Panc1 (cell line): ENCODE data around the gene DNAJC4. TPM values are rescaled to one million over a fixed set of nuclear protein-coding genes. Genes with fewer than 3 reads are reported as not detected.

Experiments
- ATAC-seq: fragments of 200-7000 bp; cut with Tn5 transposase; 2 replicates; pipeline ENCODE4 v1.9.1; 2020; ENCODE audit warnings: mild to moderate bottlenecking, moderate library complexity
- BruUV-seq: library from RNA; stranded (reverse); fragments of 400-500 nt; replicated peaks from 2 replicates; lab custom pipeline; 2021; lab: Mats Ljungman, UMichigan
- CTCF ChIA-PET: fragments of 300-600 bp; sonication (Branson Sonifier 250); formaldehyde crosslinking; loops from one replicate; lab custom pipeline; 2022; ENCODE audit warnings: antibody characterized with exemption; lab: Charles Lee
- POLR2A ChIA-PET: fragments of 300-600 bp; sonication (Branson Sonifier 250); formaldehyde crosslinking; loops from one replicate; lab custom pipeline; 2022; ENCODE audit warnings: antibody characterized with exemption; lab: Charles Lee
- DNase-seq: peaks from one replicate; pipeline ENCODE4 v3.0.0-alpha.2; 2010; ENCODE audit warnings: low read depth, low spot score
- H3K27ac ChIP-seq: 2 replicates; pipeline ENCODE4 v1.5.1; 2011; ENCODE audit warnings: mild to moderate bottlenecking, low read length, inconsistent platforms
- H3K27me3 ChIP-seq: fragments of 200-500 bp; sonication (Bioruptor generic); 2 replicates; pipeline ENCODE4 v1.6.0; 2014; ENCODE audit warnings: low read length, inconsistent platforms; ENCODE audit not compliant: control insufficient read depth, insufficient read depth
- H3K36me3 ChIP-seq: fragments of 200-500 bp; sonication (Bioruptor generic); 2 replicates; pipeline ENCODE4 v1.5.1; 2014; ENCODE audit warnings: inconsistent platforms, mild to moderate bottlenecking, low read length, moderate library complexity; ENCODE audit not compliant: control insufficient read depth, insufficient read depth
- H3K4me1 ChIP-seq: 2 replicates; pipeline ENCODE4 v1.5.1; 2011; ENCODE audit warnings: inconsistent platforms, mild to moderate bottlenecking, low read length, moderate library complexity; ENCODE audit not compliant: control insufficient read depth, insufficient read depth
- H3K4me3 ChIP-seq, 2 experiments: 2 replicates each; pipeline ENCODE4 v1.5.1; 2011 to 2012; ENCODE audit warnings: low read depth in 2 of 2, low read length in 2 of 2, mild to moderate bottlenecking in 2 of 2, inconsistent platforms in 1 of 2, moderate library complexity in 1 of 2
- H3K9me3 ChIP-seq: fragments of 200-500 bp; sonication (Bioruptor generic); 2 replicates; pipeline ENCODE4 v1.5.1; 2014; ENCODE audit warnings: low read depth, mild to moderate bottlenecking, inconsistent platforms, low read length, moderate library complexity; ENCODE audit not compliant: control insufficient read depth, insufficient read depth
- CTCF ChIP-seq: fragments of 450-650 bp; IDR thresholded peaks from 2 replicates; pipeline ENCODE4 v1.5.1; 2017; ENCODE audit warnings: mild to moderate bottlenecking
- POLR2AphosphoS5 ChIP-seq: IDR thresholded peaks from 2 replicates; pipeline ENCODE4 v1.6.1; 2012; ENCODE audit warnings: mild to moderate bottlenecking, low read depth, low read length, moderate library complexity
- SIN3A ChIP-seq: IDR thresholded peaks from 2 replicates; pipeline ENCODE4 v1.6.1; 2012; ENCODE audit warnings: low read depth, mild to moderate bottlenecking, low read length, moderate library complexity, borderline replicate concordance; ENCODE audit not compliant: insufficient read depth
- TCF7L2 ChIP-seq: IDR thresholded peaks from 2 replicates; pipeline ENCODE4 v1.6.1; 2011; ENCODE audit warnings: mild to moderate bottlenecking, low read depth, low read length, inconsistent platforms
- in situ Hi-C: cut with HindIII; loops from 2 replicates; pipeline ENCODE4 v1.10.0; 2016; ENCODE audit warnings: low sequenced_read_pairs, low pct_unique_long_range_greater_than_20kb
- intact Hi-C: fragments of 100-400 bp; cut with micrococcal nuclease; formaldehyde crosslinking; loops from one replicate; pipeline ENCODE4 v1.10.0; 2022; ENCODE audit not compliant: unreplicated experiment
- total RNA-seq: library from RNA; stranded (reverse); gene quantifications from one replicate; pipeline ENCODE4 v1.2.1, GENCODE V29; 2021; ENCODE audit not compliant: unreplicated experiment
- TF ChIP-seq, protein P1 (sequence below), 2 experiments: IDR thresholded peaks; 2 replicates each; pipeline ENCODE4 v1.6.1; 2011 to 2012; ENCODE audit warnings: low read depth in 2 of 2, control low read depth in 1 of 2, low read length in 1 of 2, mild to moderate bottlenecking in 1 of 2, moderate library complexity in 1 of 2; ENCODE audit not compliant: insufficient read depth in 1 of 2

Gene DNAJC4
- total RNA-seq, 1 experiment from 2014 or later: 41.0 TPM

DNA sequence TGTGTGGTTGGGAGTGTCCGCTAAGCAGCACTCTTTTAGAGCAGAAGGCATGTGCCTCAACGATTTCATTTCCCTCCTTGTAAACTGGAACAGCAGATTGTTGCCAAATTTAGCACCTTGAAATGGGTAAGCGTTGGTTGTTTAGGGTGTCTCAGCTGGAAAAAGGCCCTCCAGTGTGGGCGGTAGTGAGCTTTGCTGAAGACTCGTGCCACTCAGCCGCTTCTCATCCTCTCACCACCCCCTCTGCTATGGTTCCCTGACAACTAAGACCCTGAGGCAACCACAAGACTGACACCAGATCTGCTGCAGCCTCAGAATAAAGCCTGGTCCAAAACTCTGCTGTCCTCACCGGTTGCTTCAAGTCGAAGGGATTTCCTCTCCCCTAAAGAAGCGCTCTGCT, 33.7 kb upstream of the DNAJC4 start:
- Histone ChIP-seq H3K27ac (no peak overlapping the region), H3K4me3 (no peak overlapping the region), H3K9me3 (no peaks in the 10 kb centered on the region), H3K27me3 (no peaks in the 10 kb centered on the region), H3K36me3 (peaks cover 39% of the 10 kb centered on the region), H3K4me1 (no peaks in the 10 kb centered on the region)
- CTCF ChIA-PET: interaction anchor here (0.6 to 0.9 kb wide), 2 partner anchors 11 to 104 kb away, joined by 3 to 5 read pairs; partner anchors contain the start of gene STIP1
- intact Hi-C loops: no loop called here
- no peak for ATAC-seq
- no peak for DNase-seq
- BruUV-seq: no TSS peak
- POLR2A ChIA-PET: interaction anchor here (0.6 kb wide), 1 partner anchor 11 kb away, joined by 5 read pairs; no protein-coding TSS in a partner anchor
- in situ Hi-C loops: no loop called here
- TF ChIP-seq, protein P1, sequence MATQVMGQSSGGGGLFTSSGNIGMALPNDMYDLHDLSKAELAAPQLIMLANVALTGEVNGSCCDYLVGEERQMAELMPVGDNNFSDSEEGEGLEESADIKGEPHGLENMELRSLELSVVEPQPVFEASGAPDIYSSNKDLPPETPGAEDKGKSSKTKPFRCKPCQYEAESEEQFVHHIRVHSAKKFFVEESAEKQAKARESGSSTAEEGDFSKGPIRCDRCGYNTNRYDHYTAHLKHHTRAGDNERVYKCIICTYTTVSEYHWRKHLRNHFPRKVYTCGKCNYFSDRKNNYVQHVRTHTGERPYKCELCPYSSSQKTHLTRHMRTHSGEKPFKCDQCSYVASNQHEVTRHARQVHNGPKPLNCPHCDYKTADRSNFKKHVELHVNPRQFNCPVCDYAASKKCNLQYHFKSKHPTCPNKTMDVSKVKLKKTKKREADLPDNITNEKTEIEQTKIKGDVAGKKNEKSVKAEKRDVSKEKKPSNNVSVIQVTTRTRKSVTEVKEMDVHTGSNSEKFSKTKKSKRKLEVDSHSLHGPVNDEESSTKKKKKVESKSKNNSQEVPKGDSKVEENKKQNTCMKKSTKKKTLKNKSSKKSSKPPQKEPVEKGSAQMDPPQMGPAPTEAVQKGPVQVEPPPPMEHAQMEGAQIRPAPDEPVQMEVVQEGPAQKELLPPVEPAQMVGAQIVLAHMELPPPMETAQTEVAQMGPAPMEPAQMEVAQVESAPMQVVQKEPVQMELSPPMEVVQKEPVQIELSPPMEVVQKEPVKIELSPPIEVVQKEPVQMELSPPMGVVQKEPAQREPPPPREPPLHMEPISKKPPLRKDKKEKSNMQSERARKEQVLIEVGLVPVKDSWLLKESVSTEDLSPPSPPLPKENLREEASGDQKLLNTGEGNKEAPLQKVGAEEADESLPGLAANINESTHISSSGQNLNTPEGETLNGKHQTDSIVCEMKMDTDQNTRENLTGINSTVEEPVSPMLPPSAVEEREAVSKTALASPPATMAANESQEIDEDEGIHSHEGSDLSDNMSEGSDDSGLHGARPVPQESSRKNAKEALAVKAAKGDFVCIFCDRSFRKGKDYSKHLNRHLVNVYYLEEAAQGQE (IDR thresholded peaks at IDR 0.05; ENCODE audit: insufficient read depth in 1 of 2, low read depth in 2 of 2, low read length in 1 of 2): no peak
- TF ChIP-seq TCF7L2: no peak
- no peak for TF ChIP-seq CTCF
- no peak for TF ChIP-seq POLR2AphosphoS5
- no peak for TF ChIP-seq SIN3A

GRCh38 chr11:64198511-64198910, 31.8 kb upstream of the DNAJC4 start:
- peaks cover 52% of the 10 kb centered on the region for H3K36me3 ChIP-seq
- BruUV-seq: no TSS peak
- DNase-seq (no peak), ATAC-seq (no peak)
- ChIA-PET CTCF (no interaction called here), POLR2A (no interaction called here)
- TF ChIP-seq, protein P1 (IDR thresholded peaks at IDR 0.05; ENCODE audit: insufficient read depth in 1 of 2, low read depth in 2 of 2, low read length in 1 of 2): no peak
- no peak for TF ChIP-seq POLR2AphosphoS5
- no peak for TF ChIP-seq CTCF
- no peak for TF ChIP-seq TCF7L2
- TF ChIP-seq SIN3A: no peak
- in situ Hi-C loops: no loop called here
- intact Hi-C loops: no loop called here
- no peaks in the 10 kb centered on the region for H3K4me1 ChIP-seq
- no peak overlapping the region for H3K27ac ChIP-seq
- no peak overlapping the region for H3K4me3 ChIP-seq
- no peaks in the 10 kb centered on the region for H3K27me3 ChIP-seq
- no peaks in the 10 kb centered on the region for H3K9me3 ChIP-seq
